AG10803 (cell line): ENCODE results near the gene FHAD1.

ENCODE experiments used
- DNase-seq: peaks from one replicate; pipeline ENCODE4 v3.0.0; 2010; ENCODE audit warnings: low read depth
- H3K4me3 ChIP-seq: 2 replicates; pipeline ENCODE4 v1.5.1; 2011; ENCODE audit warnings: mild to moderate bottlenecking, low read length, control low read depth
- CTCF ChIP-seq: conservative IDR thresholded peaks from 2 replicates; pipeline ENCODE4 v1.5.1; 2011; ENCODE audit warnings: mild to moderate bottlenecking, low read length, control low read depth, inconsistent platforms

The FHAD1 gene

DNA sequence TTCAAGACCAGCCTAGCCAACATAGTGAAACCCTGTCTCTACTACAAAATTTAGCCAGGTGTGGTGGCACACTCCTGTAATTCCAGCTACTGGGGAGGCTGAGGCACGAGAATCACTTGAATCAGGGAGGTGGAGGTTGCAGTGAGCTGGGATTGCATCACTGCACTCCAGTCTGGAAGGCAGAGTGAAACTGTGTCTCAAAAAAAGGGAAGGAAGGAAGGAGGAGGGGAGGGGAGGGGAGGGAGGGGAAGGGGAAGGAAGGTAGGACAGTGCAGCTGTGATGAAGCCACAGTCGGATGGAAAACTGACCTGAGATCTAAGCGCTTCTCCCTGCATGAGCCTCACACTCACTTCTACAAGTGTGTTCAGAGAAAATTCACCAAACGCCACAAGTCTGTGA lies 22.0 kb upstream of the FHAD1 start:
- DNase-seq, result no peak
- H3K4me3 ChIP-seq, result no peak overlapping the region
- TF ChIP-seq CTCF, result no peak

DNA sequence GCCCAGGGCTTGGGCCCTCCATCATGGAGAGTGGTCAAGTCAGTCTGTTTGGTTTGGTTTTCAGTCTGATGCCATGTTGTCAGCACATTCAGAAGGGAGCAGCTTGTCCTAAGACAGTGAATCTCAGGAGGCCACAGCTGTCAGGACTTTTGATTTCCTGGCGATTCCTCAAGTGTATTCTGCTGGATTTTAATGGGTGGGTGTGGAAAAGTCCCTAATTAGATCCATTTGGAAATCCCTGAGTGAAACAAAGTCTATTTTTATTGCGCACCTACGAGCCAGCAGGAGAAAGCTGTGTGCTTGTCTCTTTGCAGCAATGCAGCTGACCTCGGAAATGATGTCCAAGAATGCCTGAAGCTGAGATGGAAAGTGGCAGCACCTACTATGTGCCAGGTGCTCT lies 21.6 kb upstream of the FHAD1 start:
- no peak overlapping the region for H3K4me3 ChIP-seq
- no peak for TF ChIP-seq CTCF
- no peak for DNase-seq

DNA sequence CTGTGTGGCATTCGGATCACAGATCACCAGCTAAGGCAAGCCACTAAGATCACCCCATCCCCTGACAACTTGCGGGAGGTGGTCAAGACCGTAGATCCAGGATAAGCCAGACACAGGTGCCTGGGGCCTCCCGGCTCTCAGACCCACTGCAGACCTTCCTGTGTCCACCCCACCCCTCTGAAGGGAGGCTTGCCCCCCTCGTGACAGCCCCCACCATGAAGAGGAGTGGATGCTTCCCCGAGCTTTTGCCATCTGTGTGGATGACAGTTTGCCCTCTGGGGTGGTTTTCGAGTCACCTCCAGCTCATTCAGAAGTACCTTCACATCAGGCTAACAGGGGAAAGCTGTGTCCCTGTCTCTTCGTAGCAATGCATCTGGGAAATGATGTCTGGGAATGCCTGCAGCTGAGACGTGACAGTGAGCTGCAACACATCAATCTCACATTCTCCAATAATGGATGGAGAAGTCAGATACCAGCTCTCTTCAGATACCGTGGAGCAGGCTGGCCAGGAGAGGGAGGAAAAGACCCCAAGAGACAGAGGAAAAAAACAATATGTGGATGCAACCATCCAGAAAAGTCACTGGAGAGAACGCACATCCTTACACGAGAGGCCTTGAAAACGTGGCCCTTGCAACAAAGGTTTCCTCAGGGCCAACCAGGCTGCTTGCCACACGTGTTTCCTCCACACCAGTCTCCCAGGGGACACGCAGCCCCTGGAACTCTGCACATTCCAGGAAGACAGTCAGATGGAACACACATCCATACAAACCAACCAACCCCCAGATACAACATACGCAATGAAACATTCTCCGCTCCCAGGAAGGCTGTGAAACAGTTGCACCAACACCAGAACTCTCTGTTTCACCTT lies 20.4 kb upstream of the FHAD1 start:
- no peak overlapping the region for H3K4me3 ChIP-seq
- no peak for DNase-seq
- no peak for TF ChIP-seq CTCF

DNA sequence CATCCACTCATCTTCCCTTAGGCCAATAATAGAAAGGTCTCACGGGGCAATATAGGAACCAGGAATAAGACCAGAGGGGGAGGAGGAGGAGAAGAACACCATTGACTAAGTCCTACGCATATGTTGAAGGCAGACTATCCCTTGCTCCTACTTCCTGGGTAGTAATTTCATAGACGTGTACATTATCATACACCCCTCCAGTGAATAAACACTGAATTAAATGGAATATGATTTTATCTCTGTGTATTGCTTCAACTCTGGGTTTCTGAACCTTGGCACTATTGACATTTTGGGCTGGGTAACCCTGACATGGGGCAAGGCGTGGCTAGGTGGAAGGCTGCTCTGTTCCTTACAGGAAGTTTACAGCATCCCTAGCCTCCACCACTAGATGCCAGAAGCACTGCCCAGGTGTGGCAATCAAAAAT lies 17.3 kb upstream of the FHAD1 start:
- DNase-seq, result no peak
- H3K4me3 ChIP-seq, result no peak overlapping the region
- no peak for TF ChIP-seq CTCF

GRCh38 chr1:15231714-15232201 lies 15.3 kb upstream of the FHAD1 start:
- TF ChIP-seq CTCF, result no peak
- no peak for DNase-seq
- no peak overlapping the region for H3K4me3 ChIP-seq

DNA sequence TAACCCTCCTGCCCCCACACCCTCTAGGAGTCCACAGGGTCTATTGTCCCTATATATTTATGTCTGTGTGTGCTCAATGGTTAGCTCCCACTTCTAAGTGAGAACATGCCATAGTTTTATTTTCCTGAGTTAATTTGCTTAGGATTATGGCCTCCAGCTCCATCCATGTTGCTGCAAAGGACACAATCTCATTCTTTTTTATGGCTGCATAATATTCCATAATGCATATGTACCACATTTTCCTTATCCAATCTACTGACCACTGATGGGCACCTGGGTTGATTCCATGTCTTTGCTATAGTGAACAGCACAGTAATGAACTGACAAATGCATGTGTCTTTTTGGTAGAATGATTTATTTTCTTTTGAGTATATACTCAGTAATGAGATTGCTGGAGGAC lies 13.3 kb upstream of the FHAD1 start:
- no peak for TF ChIP-seq CTCF

DNA sequence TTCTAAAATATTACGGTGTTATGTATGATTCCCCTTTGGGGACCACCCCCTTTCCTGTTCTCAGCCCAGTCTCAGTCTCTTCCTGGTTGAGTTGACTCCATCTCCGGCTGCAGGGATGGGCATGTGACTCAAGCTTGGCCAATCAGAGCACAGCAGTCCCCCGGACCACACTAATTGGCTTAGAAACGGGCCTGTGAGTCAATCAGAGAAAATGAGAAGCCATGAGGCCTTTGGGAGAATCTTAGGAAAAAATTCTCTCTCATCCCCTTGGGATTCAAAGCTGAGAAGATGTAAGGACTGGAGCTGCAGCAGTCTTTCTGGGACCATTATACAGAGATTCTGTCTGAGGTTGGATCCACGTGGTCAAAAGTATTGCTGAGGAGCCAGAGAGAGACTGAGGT lies 10.7 kb upstream of the FHAD1 start:
- no peak overlapping the region for H3K4me3 ChIP-seq
- no peak for DNase-seq
- no peak for TF ChIP-seq CTCF

More for the DNA sequence above, 13.3 kb upstream of the FHAD1 start:
- DNase-seq, result no peak
- H3K4me3 ChIP-seq, result no peak overlapping the region
